Smooth muscle cell (in vitro differentiated cells): ENCODE data around the gene LZTR1. TPM values are rescaled to one million over a fixed set of nuclear protein-coding genes. Genes with fewer than 3 reads are reported as not detected.

ENCODE experiments used
- DNase-seq: peaks from one replicate; lab custom pipeline; 2025; ENCODE audit not compliant: unreplicated experiment; lab: John Stamatoyannopoulos, UW
- H2AFZ ChIP-seq: fragments of 200-600 bp; sonication (generic); 2 replicates; pipeline ENCODE4 v1.6.0; 2016; ENCODE audit warnings: antibody characterized with exemption, low read depth, mild to moderate bottlenecking
- H3F3A ChIP-seq: fragments of 200-600 bp; sonication (generic); 2 replicates; pipeline ENCODE4 v1.6.0; 2017; ENCODE audit warnings: antibody characterized with exemption, low read depth
- H3K27ac ChIP-seq: fragments of 200-600 bp; sonication (generic); 2 replicates; pipeline ENCODE4 v1.5.1; 2016; ENCODE audit warnings: low read depth, mild to moderate bottlenecking
- H3K27me3 ChIP-seq: fragments of 200-600 bp; sonication (generic); 2 replicates; pipeline ENCODE4 v1.6.1; 2016; ENCODE audit warnings: low read depth, mild to moderate bottlenecking
- H3K36me3 ChIP-seq: fragments of 200-600 bp; sonication (generic); 2 replicates; pipeline ENCODE4 v1.5.1; 2016; ENCODE audit warnings: low read depth
- H3K4me1 ChIP-seq: fragments of 200-600 bp; sonication (generic); 2 replicates; pipeline ENCODE4 v1.5.1; 2016; ENCODE audit warnings: low read depth
- H3K4me2 ChIP-seq: fragments of 200-600 bp; sonication (generic); 2 replicates; pipeline ENCODE4 v1.6.0; 2016; ENCODE audit warnings: mild to moderate bottlenecking
- H3K4me3 ChIP-seq: fragments of 200-600 bp; sonication (generic); 2 replicates; pipeline ENCODE4 v1.5.1; 2016; ENCODE audit warnings: mild to moderate bottlenecking
- H3K79me2 ChIP-seq: fragments of 200-600 bp; sonication (generic); 2 replicates; pipeline ENCODE4 v1.6.0; 2016; ENCODE audit warnings: low read depth, mild to moderate bottlenecking
- H3K9ac ChIP-seq: fragments of 200-600 bp; sonication (generic); 2 replicates; pipeline ENCODE4 v1.6.0; 2016; ENCODE audit warnings: low read depth
- H3K9me3 ChIP-seq: fragments of 200-600 bp; sonication (generic); replicated peaks from 2 replicates; pipeline ENCODE4 v1.5.1; 2016; ENCODE audit warnings: low read depth
- H4K20me1 ChIP-seq: fragments of 200-600 bp; sonication (generic); 2 replicates; pipeline ENCODE4 v1.6.0; 2016; ENCODE audit warnings: low read depth
- CTCF ChIP-seq: fragments of 200-600 bp; sonication (generic); IDR thresholded peaks from 2 replicates; pipeline ENCODE4 v1.5.1; 2017; ENCODE audit warnings: borderline replicate concordance, mild to moderate bottlenecking, antibody characterized with exemption; ENCODE audit not compliant: insufficient read depth, poor library complexity, severe bottlenecking
- WGBS: methylation state at CpG from one replicate; pipeline ENCODE4 v1.1.7; 2016; ENCODE audit warnings: low lambda C conversion rate; 5-methylcytosine and 5-hydroxymethylcytosine counted together
- polyA plus RNA-seq: library from polyadenylated mRNA; unstranded; fragments of >200 nt; fragmentation: Nextera tagmentation; extraction: Ambion mirVana; gene quantifications from 2 replicates; pipeline ENCODE4 v1.2.1, GENCODE V29; 2016
- total RNA-seq: library from RNA; depleted of rRNA; stranded (reverse); fragments of >200 nt; gene quantifications from 2 replicates; pipeline ENCODE4 v1.2.3, GENCODE V29; 2014

The LZTR1 gene
- total and polyA plus RNA-seq, 2 experiments from 2014 or later, result 34.2 to 43.9 TPM

- no peak overlapping the region for H3K4me2 ChIP-seq
- WGBS, result 96% methylated on average over 20 of the region's 20 CpGs
Measured at GRCh38 chr22:20959578-20960461, 22.3 kb upstream of the LZTR1 start.

GRCh38 chr22:20960609-20961008, 21.5 kb upstream of the LZTR1 start:
- H3K79me2 ChIP-seq, result no peaks in the 10 kb centered on the region
- peaks cover 21% of the 10 kb centered on the region for H3K27me3 ChIP-seq
- H2AFZ ChIP-seq, result no peak overlapping the region
- 93% methylated on average over 4 of the region's 4 CpGs for WGBS
- no peak for DNase-seq
- H3K9me3 ChIP-seq, result no peaks in the 10 kb centered on the region
- H3K27ac ChIP-seq, result no peak overlapping the region
- no peak overlapping the region for H3K4me2 ChIP-seq
- peaks cover 11% of the 10 kb centered on the region for H3K4me1 ChIP-seq
- no peak overlapping the region for H3K4me3 ChIP-seq
- H3K9ac ChIP-seq, result no peak overlapping the region
- no peaks in the 10 kb centered on the region for H3F3A ChIP-seq
- H4K20me1 ChIP-seq, result peaks cover 12% of the 10 kb centered on the region
- no peak for TF ChIP-seq CTCF
- H3K36me3 ChIP-seq, result no peaks in the 10 kb centered on the region

More at GRCh38 chr22:20959578-20960461, 22.3 kb upstream of the LZTR1 start:
- H3K27ac ChIP-seq, result no peak overlapping the region
- peaks cover 8% of the 10 kb centered on the region for H3K4me1 ChIP-seq
- DNase-seq, result no peak
- no peaks in the 10 kb centered on the region for H3F3A ChIP-seq
- no peaks in the 10 kb centered on the region for H3K36me3 ChIP-seq
- H3K79me2 ChIP-seq, result no peaks in the 10 kb centered on the region
- peaks cover 14% of the 10 kb centered on the region for H4K20me1 ChIP-seq
- no peak overlapping the region for H3K9ac ChIP-seq
- no peaks in the 10 kb centered on the region for H3K9me3 ChIP-seq
- H3K4me3 ChIP-seq, result no peak overlapping the region
- TF ChIP-seq CTCF, result no peak
- peaks cover 15% of the 10 kb centered on the region for H3K27me3 ChIP-seq
- no peak overlapping the region for H2AFZ ChIP-seq

GRCh38 chr22:20962491-20962945, 19.6 kb upstream of the LZTR1 start:
- H3K27me3 ChIP-seq, result peaks cover 28% of the 10 kb centered on the region
- H3K9me3 ChIP-seq, result no peaks in the 10 kb centered on the region
- H3K4me1 ChIP-seq, result peaks cover 12% of the 10 kb centered on the region
- H3K4me3 ChIP-seq, result no peak overlapping the region
- no peak for TF ChIP-seq CTCF
- H3K9ac ChIP-seq, result no peak overlapping the region
- H3K36me3 ChIP-seq, result no peaks in the 10 kb centered on the region
- no peaks in the 10 kb centered on the region for H3F3A ChIP-seq
- no peak overlapping the region for H3K27ac ChIP-seq
- H3K79me2 ChIP-seq, result no peaks in the 10 kb centered on the region
- no peak overlapping the region for H2AFZ ChIP-seq
- no peak overlapping the region for H3K4me2 ChIP-seq
- 98% methylated on average over 6 of the region's 6 CpGs for WGBS
- no peaks in the 10 kb centered on the region for H4K20me1 ChIP-seq
- no peak for DNase-seq
